Right ventricle myocardium inferior (tissue), 1 donor: ENCODE results near the gene DGKG. TPM values are rescaled to one million over a fixed set of nuclear protein-coding genes. Genes with fewer than 3 reads are reported as not detected.

Experiments
- ATAC-seq: fragments of 200-7000 bp; cut with Tn5 transposase; one replicate; pipeline ENCODE4 v1.9.1; 2020; ENCODE audit warnings: mild to moderate bottlenecking, moderate library complexity
- DNase-seq: peaks from one replicate; pipeline ENCODE4 v3.0.0; 2021; ENCODE audit errors: missing footprints
- intact Hi-C: fragments of 100-400 bp; cut with DNase I; formaldehyde crosslinking; loops from one replicate; pipeline ENCODE4 v1.11.0; 2022
- total RNA-seq: library from RNA; stranded (reverse); fragmentation: NEBNext Ultra II Directional; extraction: Animal tissue kit (Norgen Biotek cat#: 25700); gene quantifications from one replicate; pipeline ENCODE4 v1.2.1, GENCODE V29; 2021
- donor health status: DM: no; HTN: yes; CAD: no; lungs with severe emphysema.

The DGKG gene
- total RNA-seq, 1 donor from 2014 or later = 31.1 TPM

DNA sequence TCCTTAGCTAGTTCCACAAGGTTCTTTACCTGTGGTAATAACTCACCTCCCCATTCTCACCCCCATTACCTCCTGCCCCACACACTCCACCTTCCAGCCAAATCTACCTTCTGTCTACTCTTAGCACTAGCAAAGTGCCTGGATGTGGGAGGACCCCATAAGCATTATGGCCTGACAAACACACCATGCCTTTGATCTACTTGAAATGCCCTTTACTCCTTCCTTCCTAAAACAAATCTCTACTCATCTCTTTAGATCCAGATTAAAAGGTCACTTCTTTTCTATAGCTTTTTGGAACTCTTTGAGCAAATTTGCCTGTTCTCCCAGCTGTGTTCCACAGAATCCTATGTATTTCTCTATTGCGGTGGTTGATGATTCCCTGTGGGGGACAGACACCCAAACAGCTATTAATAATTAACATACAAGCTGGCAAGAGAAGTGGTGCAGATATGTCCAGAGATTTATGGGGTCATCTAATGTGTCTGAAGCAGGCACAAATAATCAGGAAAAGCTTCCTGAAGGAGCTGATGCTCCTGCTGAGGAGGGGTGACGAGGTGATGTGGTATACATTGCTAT lies 34.0 kb downstream of the DGKG start:
- intact Hi-C loops = no loop called here
- DNase-seq (no peak), ATAC-seq (no peak)

DNA sequence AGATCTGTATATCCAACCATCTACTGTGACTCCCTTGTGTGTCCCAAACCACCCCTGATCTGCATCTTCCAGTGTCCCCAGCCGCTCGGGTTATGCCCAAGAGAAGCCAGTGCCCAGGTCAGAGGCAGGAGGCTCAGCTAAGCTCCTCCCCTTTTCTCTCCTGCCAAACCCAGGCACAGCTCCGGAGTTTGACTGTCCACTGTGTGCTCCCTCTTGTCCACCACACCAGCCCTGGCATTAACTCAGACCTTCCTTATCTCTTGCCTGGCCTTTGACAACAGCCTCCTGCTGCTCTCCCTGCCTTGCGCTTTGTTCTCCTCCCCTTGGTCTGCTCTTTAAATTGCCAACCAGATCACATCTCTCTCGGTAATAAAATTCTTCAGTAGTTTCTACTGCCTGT lies 39.3 kb downstream of the DGKG start:
- intact Hi-C loops = no loop called here
- ATAC-seq = peak; percentile 77
- no peak for DNase-seq

- intact Hi-C loops = no loop called here
- DNase-seq (no peak), ATAC-seq (no peak)
Observed at GRCh38 chr3:186321746-186322145, 40.3 kb downstream of the DGKG start.

DNA sequence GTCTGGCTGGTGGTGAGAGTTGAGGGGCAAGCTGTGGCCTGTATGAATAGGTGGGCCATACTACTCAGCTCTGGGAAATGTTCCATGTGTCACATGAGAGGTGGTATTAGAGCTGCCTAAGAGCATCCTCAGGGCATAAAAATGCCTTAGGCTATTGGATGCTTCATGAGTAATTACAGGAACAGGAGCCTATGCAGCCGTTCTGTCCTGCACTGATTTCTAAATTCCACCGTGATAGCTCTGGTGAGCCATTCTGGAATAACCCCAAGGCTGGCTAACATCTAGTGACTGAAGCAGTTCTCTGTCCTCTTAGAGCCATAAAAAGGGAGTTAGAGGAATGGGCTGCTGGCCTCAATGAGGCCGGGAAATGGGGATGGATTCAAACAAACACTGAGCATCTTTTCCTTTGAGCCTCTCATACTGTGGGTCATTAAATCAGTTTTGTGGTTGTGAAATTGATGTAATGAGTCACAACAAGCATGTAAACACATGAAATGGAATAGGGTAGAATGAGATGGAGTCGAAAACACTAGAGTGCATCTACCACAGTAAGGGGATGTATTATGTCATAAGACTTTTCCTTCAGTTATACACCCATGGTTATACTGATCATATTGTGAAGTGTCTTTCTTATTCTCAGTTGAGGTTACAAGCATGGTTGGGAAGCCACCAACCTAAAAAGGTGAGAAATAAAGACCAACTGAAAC lies 41.0 kb downstream of the DGKG start:
- intact Hi-C loops = no loop called here
- ATAC-seq = no peak
- DNase-seq = no peak

DNA sequence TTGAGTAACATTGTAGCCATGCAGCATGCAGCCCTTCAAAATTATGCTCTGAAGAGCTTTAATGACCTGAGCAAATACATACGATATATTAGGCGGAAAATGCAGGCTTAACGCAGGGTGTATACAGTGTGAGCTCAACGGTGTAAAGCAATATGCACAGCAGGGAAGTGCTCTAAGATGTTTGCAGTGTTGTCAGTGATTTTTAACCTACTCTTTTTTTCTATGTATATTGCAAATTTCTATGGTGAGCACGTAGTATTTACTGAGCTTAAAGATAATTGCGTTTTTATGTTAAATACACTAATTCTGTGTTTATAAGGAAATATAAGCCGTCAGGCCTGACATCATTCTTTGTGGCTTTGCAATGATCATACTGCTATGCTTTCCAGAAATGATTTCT lies 42.1 kb downstream of the DGKG start:
- DNase-seq (no peak), ATAC-seq (no peak)
- intact Hi-C loops = loop anchor here (5.0 kb wide), 1 partner anchor 122 kb away; no protein-coding TSS in a partner anchor

DNA sequence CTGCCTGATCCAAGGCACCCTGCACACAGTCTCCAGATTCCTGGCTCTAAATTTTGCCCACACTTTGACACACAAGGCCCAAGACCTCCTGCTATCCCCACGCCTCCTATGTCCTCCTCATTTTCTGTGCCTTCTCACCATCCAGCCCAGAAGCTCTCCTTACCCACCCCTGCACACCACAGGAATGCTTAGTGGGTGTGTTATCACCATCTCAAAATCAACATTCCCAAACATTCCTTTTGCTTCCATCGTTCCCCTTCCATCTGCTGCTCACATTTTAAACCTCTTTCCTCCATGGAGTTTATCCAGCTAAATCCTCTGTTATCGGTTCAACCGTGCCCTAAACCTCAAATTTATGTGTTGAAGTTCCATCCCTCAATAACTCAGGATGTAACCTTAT lies 43.9 kb downstream of the DGKG start:
- intact Hi-C loops = loop anchor here (5.0 kb wide), 1 partner anchor 124 kb away; no protein-coding TSS in a partner anchor
- ATAC-seq = no peak
- DNase-seq = no peak

DNA sequence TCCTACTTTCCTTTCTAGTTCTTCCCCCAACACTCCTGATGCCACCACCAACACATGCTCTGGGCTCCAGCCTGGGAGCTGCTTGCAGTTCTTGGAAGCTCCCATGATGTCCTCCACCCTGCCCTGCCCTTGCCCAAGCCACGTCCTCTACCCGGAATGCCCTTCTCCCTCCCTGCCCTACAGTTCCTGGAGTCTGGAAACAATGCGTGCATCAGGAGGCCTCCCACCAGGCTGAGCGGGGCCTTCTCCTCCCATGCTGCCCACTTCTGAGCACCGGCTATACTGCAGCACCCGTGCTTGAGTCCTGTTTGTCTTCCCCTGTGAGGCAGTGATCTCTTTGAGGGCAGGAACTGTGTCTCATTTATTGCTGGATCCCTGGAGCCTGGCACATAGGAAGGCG lies 44.6 kb downstream of the DGKG start:
- no peak for DNase-seq
- ATAC-seq = no peak
- intact Hi-C loops = loop anchor here (2.0 to 5.0 kb wide), 2 partner anchors 45 to 125 kb away; partner anchors contain the start of gene DGKG

GRCh38 chr3:186316666-186317260 lies 45.3 kb downstream of the DGKG start:
- ATAC-seq = no peak
- intact Hi-C loops = loop anchor here (2.0 to 5.0 kb wide), 2 partner anchors 46 to 126 kb away; partner anchors contain the start of gene DGKG
- no peak for DNase-seq

GRCh38 chr3:186315581-186316354 lies 46.3 kb downstream of the DGKG start:
- ATAC-seq (no peak), DNase-seq (no peak)
- intact Hi-C loops = loop anchor here (2.0 to 5.0 kb wide), 2 partner anchors 47 to 127 kb away; partner anchors contain the start of gene DGKG

GRCh38 chr3:186314896-186315295 lies 47.1 kb downstream of the DGKG start:
- no peak for ATAC-seq
- no peak for DNase-seq
- intact Hi-C loops = loop anchor here (5.0 kb wide), 1 partner anchor 127 kb away; no protein-coding TSS in a partner anchor

GRCh38 chr3:186311441-186311840 lies 50.6 kb downstream of the DGKG start:
- intact Hi-C loops = no loop called here
- ATAC-seq = no peak
- DNase-seq = no peak

GRCh38 chr3:186308549-186308948 lies 53.5 kb downstream of the DGKG start:
- intact Hi-C loops = no loop called here
- ATAC-seq = no peak
- no peak for DNase-seq

GRCh38 chr3:186307594-186308221 lies 54.3 kb downstream of the DGKG start:
- DNase-seq (no peak), ATAC-seq (no peak)
- intact Hi-C loops = no loop called here

DNA sequence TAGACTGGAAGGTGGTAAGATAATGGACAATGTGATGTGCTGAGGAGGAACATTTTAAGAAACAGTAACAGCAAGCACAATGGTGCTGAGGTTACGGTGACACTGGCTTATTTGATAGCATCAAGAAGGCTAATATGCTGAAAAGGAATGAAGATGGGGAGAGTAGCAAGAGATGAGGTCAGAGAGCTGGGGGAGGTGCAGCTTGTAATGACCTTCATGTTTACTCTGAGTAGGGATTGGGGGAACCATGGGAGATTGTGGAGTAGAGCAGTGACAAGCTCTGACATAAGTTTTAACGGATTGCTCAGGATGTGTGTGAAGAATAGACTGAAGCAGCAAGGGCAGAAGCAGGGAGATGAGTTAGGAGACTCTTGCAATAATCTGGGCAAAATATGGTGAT lies 56.7 kb downstream of the DGKG start:
- DNase-seq = no peak
- intact Hi-C loops = no loop called here
- ATAC-seq = no peak

- intact Hi-C loops = no loop called here
- DNase-seq = no peak
- ATAC-seq = no peak
Observed at GRCh38 chr3:186303965-186304364, 58.1 kb downstream of the DGKG start.

DNA sequence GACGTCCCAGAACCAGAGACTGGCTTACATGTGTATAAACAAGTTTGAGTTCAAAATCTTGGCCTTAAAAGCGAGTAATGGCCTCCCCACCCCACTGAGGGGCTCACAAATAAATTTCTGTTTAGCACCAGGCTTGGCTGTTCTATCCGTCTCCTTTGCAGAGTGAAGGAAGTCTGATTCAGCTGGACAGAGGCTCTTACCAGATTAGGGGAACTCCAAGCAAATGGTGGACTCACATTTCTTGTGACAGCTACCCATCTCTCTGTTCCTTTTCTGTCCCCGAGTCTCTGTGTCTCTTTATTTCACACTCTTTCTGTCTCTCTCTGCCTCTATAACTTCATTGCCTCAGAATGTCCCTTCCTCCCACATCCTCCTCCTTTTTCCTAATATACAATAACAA lies 62.7 kb downstream of the DGKG start:
- no peak for ATAC-seq
- no peak for DNase-seq
- intact Hi-C loops = no loop called here

GRCh38 chr3:186298876-186299275 lies 63.2 kb downstream of the DGKG start:
- intact Hi-C loops = no loop called here
- ATAC-seq = no peak

GRCh38 chr3:186290796-186291195 lies 71.2 kb downstream of the DGKG start:
- intact Hi-C loops = no loop called here
- no peak for DNase-seq
- ATAC-seq = no peak

More at GRCh38 chr3:186298876-186299275, 63.2 kb downstream of the DGKG start:
- no peak for DNase-seq

- DNase-seq (no peak), ATAC-seq (no peak)
- intact Hi-C loops = no loop called here
Observed at GRCh38 chr3:186287711-186288110, 74.3 kb downstream of the DGKG start.
